HEK293 (cell line): ENCODE results near the gene HM13.

ENCODE experiments used
- BCL11A ChIP-seq: fragments of 450-650 bp; formaldehyde crosslinking; IDR thresholded peaks from 2 replicates; pipeline ENCODE4 v1.5.1; 2016; ENCODE audit warnings: low read depth, missing biosample characterization, missing genetic modification characterization
- CTCF ChIP-seq: fragments of 450-650 bp; formaldehyde crosslinking; IDR thresholded peaks from 2 replicates; pipeline ENCODE4 v1.5.1; 2016; ENCODE audit warnings: missing biosample characterization, missing genetic modification characterization
- MEIS1 ChIP-seq: sonication (generic); formaldehyde crosslinking; IDR thresholded peaks from 2 replicates; pipeline ENCODE4 v1.8.1; 2022; ENCODE audit warnings: missing genetic modification reagents, mild to moderate bottlenecking, borderline replicate concordance
- TCF7L2 ChIP-seq: IDR thresholded peaks from 2 replicates; pipeline ENCODE4 v1.6.1; 2011; ENCODE audit warnings: low read depth, mild to moderate bottlenecking, inconsistent platforms, low read length, moderate library complexity, borderline replicate concordance
- ZBTB11 ChIP-seq: fragments of 450-650 bp; formaldehyde crosslinking; conservative IDR thresholded peaks from 2 replicates; pipeline ENCODE4 v1.5.1; 2016; ENCODE audit warnings: low read depth, missing biosample characterization, missing genetic modification characterization
- ZBTB26 ChIP-seq: fragments of 450-650 bp; formaldehyde crosslinking; optimal IDR thresholded peaks from 2 replicates; pipeline ENCODE3; 2016; ENCODE audit warnings: missing biosample characterization, mild to moderate bottlenecking, missing genetic modification characterization
- ZNF133 ChIP-seq: fragments of 450-650 bp; formaldehyde crosslinking; IDR thresholded peaks from 2 replicates; pipeline ENCODE4 v1.5.1; 2016; ENCODE audit warnings: missing biosample characterization, missing genetic modification characterization
- ZNF184 ChIP-seq: fragments of 450-650 bp; IDR thresholded peaks from 2 replicates; pipeline ENCODE4 v1.5.1; 2018; ENCODE audit warnings: missing biosample characterization, mild to moderate bottlenecking, missing genetic modification characterization
- ZNF548 ChIP-seq: fragments of 450-650 bp; formaldehyde crosslinking; IDR thresholded peaks from 2 replicates; pipeline ENCODE4 v1.5.1; 2016; ENCODE audit warnings: missing biosample characterization, missing genetic modification characterization
- ZNF654 ChIP-seq: fragments of 450-650 bp; formaldehyde crosslinking; IDR thresholded peaks from 2 replicates; pipeline ENCODE4 v1.5.1; 2016; ENCODE audit warnings: low read depth, missing biosample characterization, missing genetic modification characterization
- ZNF670 ChIP-seq: fragments of 450-650 bp; formaldehyde crosslinking; IDR thresholded peaks from 2 replicates; pipeline ENCODE4 v1.5.1; 2016; ENCODE audit warnings: missing biosample characterization, missing genetic modification characterization, low read depth
- ZNF76 ChIP-seq: fragments of 450-650 bp; formaldehyde crosslinking; IDR thresholded peaks from 2 replicates; pipeline ENCODE4; 2016; ENCODE audit warnings: low read depth, missing biosample characterization, missing genetic modification characterization, borderline replicate concordance
- ZSCAN4 ChIP-seq: fragments of 450-650 bp; formaldehyde crosslinking; IDR thresholded peaks from 2 replicates; pipeline ENCODE4 v1.5.1; 2017; ENCODE audit warnings: missing biosample characterization, missing genetic modification characterization

- no peak for TF ChIP-seq CTCF (tag by site-specific recombination)
- no peak for TF ChIP-seq ZNF76
- TF ChIP-seq TCF7L2: no peak
- no peak for TF ChIP-seq ZBTB11 (tag by site-specific recombination)
- TF ChIP-seq BCL11A (tag by site-specific recombination): no peak
- no peak for TF ChIP-seq MEIS1 (CRISPR knock-in tag)
- TF ChIP-seq ZNF548 (tag by site-specific recombination): no peak
- no peak for TF ChIP-seq ZNF184 (tag by site-specific recombination)
- no peak for TF ChIP-seq ZSCAN4 (tag by site-specific recombination)
- no peak for TF ChIP-seq ZBTB26 (tag by site-specific recombination)
- TF ChIP-seq ZNF654: no peak
- no peak for TF ChIP-seq ZNF133 (tag by site-specific recombination)
- TF ChIP-seq ZNF670: no peak
Measured at GRCh38 chr20:31568773-31569162, 54.5 kb downstream of the HM13 start.
